Heart left ventricle (tissue), 16 donors: ENCODE measurements around the gene MRPS5. TPM values are rescaled to one million over a fixed set of nuclear protein-coding genes. Genes with fewer than 3 reads are reported as not detected.
A peak's percentile ranks its signal among the peaks of the same experiment; 100 is the strongest.

ENCODE experiments used
- ATAC-seq, 4 donors: fragments of 200-7000 bp; cut with Tn5 transposase; one replicate each; pipeline ENCODE4 v1.9.1; 2020 to 2022; ENCODE audit warnings: moderate library complexity in 4 of 4, mild to moderate bottlenecking in 3 of 4, moderate number of reproducible peaks in 1 of 4
- DNase-seq, 5 donors: peaks; one replicate each; pipeline ENCODE4 v3.0.0-alpha.2; 2020
- H3K27ac ChIP-seq, 12 donors: fragments of 200-600 bp; sonication (generic) in 4 of 12; one replicate each; pipeline versions ENCODE4 v1.5.0 to v1.8.0; 2016 to 2022; ENCODE audit warnings: mild to moderate bottlenecking in 2 of 12
- H3K27me3 ChIP-seq, 9 donors: fragments of 200-600 bp; sonication (generic) in 2 of 9; one replicate each; pipeline versions ENCODE4 v1.5.1 to v1.8.0; 2016 to 2022; ENCODE audit warnings: mild to moderate bottlenecking in 3 of 9
- H3K36me3 ChIP-seq, 9 donors: fragments of 200-600 bp; sonication (generic) in 2 of 9; one replicate each; pipeline versions ENCODE4 v1.5.0 to v1.8.0; 2018 to 2022; ENCODE audit warnings: mild to moderate bottlenecking in 2 of 9
- H3K4me1 ChIP-seq, 12 donors: fragments of 200-600 bp; sonication (generic) in 4 of 12; one replicate each; pipeline versions ENCODE4 v1.5.0 to v1.8.0; 2016 to 2022; ENCODE audit warnings: mild to moderate bottlenecking in 3 of 12
- H3K4me3 ChIP-seq, 12 donors: fragments of 200-600 bp; sonication (generic) in 4 of 12; one replicate each; pipeline versions ENCODE4 v1.5.0 to v1.8.0; 2017 to 2022; ENCODE audit warnings: mild to moderate bottlenecking in 9 of 12, moderate library complexity in 4 of 12
- H3K9me3 ChIP-seq, 12 donors: fragments of 200-600 bp; sonication (generic) in 4 of 12; one replicate each; pipeline versions ENCODE4 v1.5.0 to v1.8.0; 2016 to 2022; ENCODE audit warnings: mild to moderate bottlenecking in 1 of 12
- CTCF ChIP-seq, 12 donors: fragments of 200-600 bp; sonication (generic) in 4 of 12; IDR thresholded peaks; one replicate each; pipeline versions ENCODE4 v1.5.0 to v1.8.0; 2018 to 2022; ENCODE audit warnings: antibody characterized with exemption in 12 of 12, mild to moderate bottlenecking in 5 of 12
- POLR2A ChIP-seq, 2 donors: fragments of 450-650 bp; IDR thresholded peaks; one replicate each; pipeline ENCODE4 v1.6.1; 2017; ENCODE audit warnings: antibody characterized with exemption in 2 of 2, mild to moderate bottlenecking in 2 of 2, moderate library complexity in 2 of 2
- WGBS, 4 donors: extraction: QIAGEN DNeasy Blood & Tissue Kit in 2 of 4; methylation state at CpG; one replicate each; pipeline versions ENCODE4 v1.1.5 to v1.1.7; 2013 to 2018; 5-methylcytosine and 5-hydroxymethylcytosine counted together
- intact Hi-C, 10 donors: fragments of 100-400 bp; cut with DNase I; formaldehyde crosslinking; loops; one replicate each; pipeline versions ENCODE4 v1.11.1 to v1.14.2; 2022
- polyA plus RNA-seq, 2 donors: library from polyadenylated mRNA; stranded (reverse); fragments of 200-250 nt; gene quantifications; one replicate each; pipeline ENCODE4 v1.2.3, GENCODE V29; 2013
- total RNA-seq, 9 donors: library from RNA; depleted of rRNA in 2 of 9; stranded (reverse); fragments of >200 nt in 2 of 9; fragmentation: NEBNext Ultra II Directional in 3 of 9; extraction: Animal tissue kit (Norgen Biotek cat#: 25700) in 3 of 9; gene quantifications; one replicate each; pipeline versions ENCODE4 v1.1.0 to v1.2.4, GENCODE V29; 2016 to 2023
- donor health status: ischemic (EF 13 %, LVEDD 7.1; RV severe dilation, severe dysfunction).
- donor health status: healthy with polysubstance abuse.
- donor health status: DM: no; HTN: yes; CAD: no.
- donor health status: DM: no; HTN: no; CAD: no.
- donor health status: ischemic (EF 25% LVEDD 6.9; RV normal size, moderate dysfunction).
- donor health status: ischemic (EF 25% LVEDD 5.7; RV mildly dilated, moderate dysfunction).
- donor health status: healthy.
- donor health status: DM: yes; HTN: yes; CAD: no.
- donor health status: ischemic (EF 35%, LVEDD 5.7; RV mildly dilated, moderate dysfunction).
- donor health status: nonischemic (EF 11% LVEDD 7.7; RV severe dilation, severe dysfunction).
- donor health status: DM: yes; HTN: yes; CAD: no.
- donor health status: PGD.
- donor health status: ischemic (EF 29% LVEDD 5.4; RV normal size, mild dysfunction).
- donor health status: nonischemic (EF 23%, LVEDD 6.1; RV moderate dilation, normal function).

Gene MRPS5
- total and polyA plus RNA-seq, 11 donors = 52.4 to 116 (median 71.2) TPM

GRCh38 chr2:95043300-95044093 lies 78.1 kb downstream of the MRPS5 start:
- Histone ChIP-seq H3K27me3 (peaks cover 0 to 10% (median 0%) of the 10 kb centered on the region in 9 donors), H3K36me3 (no peaks in the 10 kb centered on the region), H3K9me3 (no peaks in the 10 kb centered on the region), H3K27ac (peak overlapping the region in 11 of 12 donors; percentile 40 to 85 (median 77)), H3K4me1 (peaks cover 0 to 30% (median 8%) of the 10 kb centered on the region in 12 donors), H3K4me3 (no peak overlapping the region)
- TF ChIP-seq POLR2A (IDR thresholded peaks at IDR 0.05) = no peak
- no peak for TF ChIP-seq CTCF (IDR thresholded peaks at IDR 0.05)
- DNase-seq (peak; percentile 85 to 95 (median 92)), ATAC-seq (peak; percentile 92 to 99 (median 96))
- intact Hi-C loops = no loop called here
- 24 to 43% (median 27%) methylated on average over 11 to 17 of the region's 17 CpGs for WGBS, 4 donors

- Histone ChIP-seq H3K4me3 (no peak overlapping the region), H3K27me3 (peaks cover 0 to 10% (median 0%) of the 10 kb centered on the region in 9 donors), H3K9me3 (no peaks in the 10 kb centered on the region), H3K27ac (peak overlapping the region in 6 of 12 donors; percentile 15 to 81 (median 78)), H3K36me3 (no peaks in the 10 kb centered on the region), H3K4me1 (peaks cover 0 to 30% (median 8%) of the 10 kb centered on the region in 12 donors)
- ATAC-seq (peak in 3 of 4 donors; percentile 3 to 8 (median 3)), DNase-seq (no peak)
- intact Hi-C loops = no loop called here
- WGBS, 4 donors = 44 to 65% (median 54%) methylated on average over 6 to 7 of the region's 7 CpGs
- TF ChIP-seq CTCF (IDR thresholded peaks at IDR 0.05) = no peak
- no peak for TF ChIP-seq POLR2A (IDR thresholded peaks at IDR 0.05)
Observed at GRCh38 chr2:95042472-95043271, 78.9 kb downstream of the MRPS5 start.

DNA sequence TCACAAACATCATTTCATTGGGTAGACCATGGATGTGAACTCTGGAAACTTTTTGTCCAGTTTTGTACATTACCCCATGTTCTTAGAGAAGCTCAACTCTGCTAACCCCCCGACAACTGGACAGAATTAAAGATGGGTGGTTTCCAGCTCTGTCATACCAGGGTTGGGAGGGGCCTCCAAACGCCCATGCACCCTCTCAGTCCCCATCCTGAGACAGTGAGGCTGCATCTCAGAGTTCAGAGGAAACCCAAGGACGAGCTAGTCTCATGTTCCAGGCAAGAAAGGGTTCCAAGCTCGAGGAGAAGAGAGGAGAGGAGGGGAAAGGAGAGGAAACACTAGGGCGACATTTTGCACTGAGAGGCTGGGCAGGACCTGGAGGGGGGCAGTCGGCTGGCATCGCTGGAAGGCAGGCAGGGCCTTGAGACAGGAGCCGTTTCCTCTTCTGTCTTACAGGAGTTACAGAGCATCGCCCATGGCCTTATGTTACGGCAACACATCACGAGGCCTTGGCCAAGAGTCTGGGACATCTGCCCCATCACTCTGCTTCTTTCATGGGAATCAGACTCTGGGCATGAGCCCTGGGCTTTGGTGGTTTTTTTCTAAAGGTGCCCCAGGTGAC lies 79.7 kb downstream of the MRPS5 start:
- peak overlapping the region in 1 of 12 donors; percentile 11 for H3K27ac ChIP-seq
- intact Hi-C loops = no loop called here
- 81 to 88% (median 84%) methylated on average over 11 of the region's 11 CpGs for whole genome bisulfite sequencing, 4 donors

More for the DNA sequence above, 79.7 kb downstream of the MRPS5 start:
- H3K36me3 ChIP-seq = no peaks in the 10 kb centered on the region
- ATAC-seq (no peak), DNase-seq (no peak)
- peaks cover 0 to 30% (median 8%) of the 10 kb centered on the region in 12 donors for H3K4me1 ChIP-seq
- TF ChIP-seq CTCF (IDR thresholded peaks at IDR 0.05) (no peak), POLR2A (IDR thresholded peaks at IDR 0.05) (no peak)
- peaks cover 0 to 10% (median 0%) of the 10 kb centered on the region in 9 donors for H3K27me3 ChIP-seq
- no peak overlapping the region for H3K4me3 ChIP-seq
- no peaks in the 10 kb centered on the region for H3K9me3 ChIP-seq
